Fibroblast of the aortic adventitia (primary cell): ENCODE data around the gene PIK3C2G. TPM values are rescaled to one million over a fixed set of nuclear protein-coding genes. Genes with fewer than 3 reads are reported as not detected.

Source experiments
- DNase-seq: peaks from one replicate; pipeline ENCODE4 v3.0.0-alpha.2; 2010; ENCODE audit warnings: low read depth
- H3K4me3 ChIP-seq: 2 replicates; pipeline ENCODE4 v1.5.1; 2011; ENCODE audit warnings: low read depth, mild to moderate bottlenecking, control low read depth, low read length, moderate library complexity
- total RNA-seq: library from RNA; depleted of rRNA; stranded (reverse); fragments of >200 nt; gene quantifications from 2 replicates; pipeline ENCODE4 v1.2.3, GENCODE V29; 2012; ENCODE audit warnings: low replicate concordance
- TF ChIP-seq, protein P1 (sequence below): IDR thresholded peaks from 2 replicates; pipeline ENCODE4 v1.5.1; 2011; ENCODE audit warnings: mild to moderate bottlenecking, low read length, control low read depth, inconsistent platforms; ENCODE audit not compliant: insufficient read depth

PIK3C2G gene
- total RNA-seq, 1 donor, result 0.09 TPM

DNA sequence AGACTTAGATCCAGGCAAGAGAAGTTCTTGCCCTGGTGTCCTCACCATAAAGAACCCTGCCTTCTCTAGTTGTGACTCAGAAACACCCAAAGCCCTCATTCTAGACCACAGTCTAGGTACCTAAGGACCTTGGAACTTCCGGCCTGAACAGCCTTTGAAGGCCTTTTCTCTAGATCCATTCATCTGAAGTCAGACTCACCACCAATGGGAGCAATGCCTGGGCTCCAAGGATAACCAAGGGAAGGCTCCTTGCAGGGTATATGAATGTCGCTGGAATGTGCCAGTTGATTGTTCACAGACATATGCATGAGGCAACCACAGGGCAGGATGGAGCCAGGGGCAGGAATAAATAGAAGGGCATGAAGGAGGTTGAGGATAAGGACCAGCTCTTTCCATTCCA is 390.2 kb downstream of the PIK3C2G start:
- no peak overlapping the region for H3K4me3 ChIP-seq
- TF ChIP-seq, protein P1, sequence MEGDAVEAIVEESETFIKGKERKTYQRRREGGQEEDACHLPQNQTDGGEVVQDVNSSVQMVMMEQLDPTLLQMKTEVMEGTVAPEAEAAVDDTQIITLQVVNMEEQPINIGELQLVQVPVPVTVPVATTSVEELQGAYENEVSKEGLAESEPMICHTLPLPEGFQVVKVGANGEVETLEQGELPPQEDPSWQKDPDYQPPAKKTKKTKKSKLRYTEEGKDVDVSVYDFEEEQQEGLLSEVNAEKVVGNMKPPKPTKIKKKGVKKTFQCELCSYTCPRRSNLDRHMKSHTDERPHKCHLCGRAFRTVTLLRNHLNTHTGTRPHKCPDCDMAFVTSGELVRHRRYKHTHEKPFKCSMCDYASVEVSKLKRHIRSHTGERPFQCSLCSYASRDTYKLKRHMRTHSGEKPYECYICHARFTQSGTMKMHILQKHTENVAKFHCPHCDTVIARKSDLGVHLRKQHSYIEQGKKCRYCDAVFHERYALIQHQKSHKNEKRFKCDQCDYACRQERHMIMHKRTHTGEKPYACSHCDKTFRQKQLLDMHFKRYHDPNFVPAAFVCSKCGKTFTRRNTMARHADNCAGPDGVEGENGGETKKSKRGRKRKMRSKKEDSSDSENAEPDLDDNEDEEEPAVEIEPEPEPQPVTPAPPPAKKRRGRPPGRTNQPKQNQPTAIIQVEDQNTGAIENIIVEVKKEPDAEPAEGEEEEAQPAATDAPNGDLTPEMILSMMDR, result no peak
- no peak for DNase-seq

DNA sequence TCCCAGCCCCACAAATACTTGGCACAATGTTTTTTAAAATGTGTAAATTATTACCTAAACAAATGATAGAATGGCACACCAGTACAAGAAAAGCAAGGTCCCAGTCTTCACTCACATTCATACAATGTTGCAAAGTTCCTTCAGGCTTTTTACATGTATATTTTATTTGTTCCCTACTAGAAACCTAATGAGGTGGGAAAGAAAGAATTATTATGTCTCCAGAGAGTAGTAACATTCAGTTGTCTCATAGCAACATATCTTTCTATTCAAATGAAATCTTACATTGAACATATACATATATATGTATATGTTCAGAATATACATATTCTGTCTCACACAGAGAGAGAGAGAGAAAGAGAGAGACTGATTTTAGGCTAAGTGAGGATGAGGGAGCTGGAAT is 391.3 kb downstream of the PIK3C2G start:
- DNase-seq, result no peak
- TF ChIP-seq, protein P1, result no peak
- H3K4me3 ChIP-seq, result no peak overlapping the region

DNA sequence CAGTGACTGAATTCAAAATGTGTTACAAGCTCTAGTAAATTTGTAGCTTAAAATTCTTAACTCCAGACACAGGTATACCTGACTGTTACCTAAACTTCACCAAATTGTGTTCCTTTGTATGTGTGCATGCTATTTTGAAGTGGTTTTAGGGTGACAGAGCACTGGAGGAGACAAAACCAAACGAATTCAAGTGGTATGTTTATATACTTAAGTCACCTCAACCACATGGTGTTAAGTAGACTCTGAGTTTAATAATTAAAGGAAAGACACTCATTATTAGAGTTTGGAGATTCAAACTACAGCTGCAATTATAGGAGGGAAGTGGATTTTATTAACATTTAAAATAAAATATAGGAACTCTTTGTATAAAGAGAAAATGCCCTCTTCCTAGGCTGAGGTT is 392.1 kb downstream of the PIK3C2G start:
- H3K4me3 ChIP-seq, result no peak overlapping the region
- DNase-seq, result no peak
- TF ChIP-seq, protein P1, result no peak

DNA sequence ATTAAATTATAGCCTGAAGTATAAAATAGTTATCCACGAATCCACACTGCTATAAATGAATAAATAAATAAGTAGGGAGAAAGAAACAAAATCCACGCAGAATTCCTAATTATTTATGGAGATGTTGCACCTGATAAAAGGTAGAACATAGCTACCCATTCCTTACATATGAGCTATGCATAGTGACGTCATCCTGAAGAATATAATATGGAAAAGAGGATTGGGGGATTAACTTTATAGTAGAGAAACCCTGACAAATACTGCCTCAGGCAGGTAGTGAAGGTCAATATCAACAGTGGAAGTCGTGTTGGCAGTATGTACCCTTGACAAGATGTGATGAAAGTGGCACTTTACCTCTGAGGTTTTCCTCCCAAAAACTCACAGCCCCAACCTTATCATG is 394.0 kb downstream of the PIK3C2G start:
- TF ChIP-seq, protein P1, result no peak
- no peak for DNase-seq

DNA sequence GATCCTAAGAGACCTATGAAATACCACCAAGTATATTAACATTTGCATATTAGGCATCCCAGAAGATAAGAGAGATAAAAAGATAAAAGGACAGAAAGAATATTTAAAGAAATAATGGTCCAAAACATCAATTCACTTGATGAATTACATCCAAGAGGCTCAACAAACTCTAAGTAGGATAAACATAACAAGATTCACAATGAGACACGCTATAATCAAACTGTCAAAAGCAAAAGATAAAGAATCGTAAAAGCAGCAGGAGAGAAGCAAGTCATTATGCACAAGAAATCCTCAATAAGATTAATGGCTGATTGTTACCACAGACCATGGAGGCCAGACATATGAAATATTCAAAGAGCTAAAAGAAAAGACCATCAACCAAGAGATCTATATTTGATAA is 396.9 kb downstream of the PIK3C2G start:
- H3K4me3 ChIP-seq, result no peak overlapping the region
- no peak for DNase-seq
- TF ChIP-seq, protein P1, result no peak

More for the DNA sequence above, 394.0 kb downstream of the PIK3C2G start:
- no peak overlapping the region for H3K4me3 ChIP-seq

DNA sequence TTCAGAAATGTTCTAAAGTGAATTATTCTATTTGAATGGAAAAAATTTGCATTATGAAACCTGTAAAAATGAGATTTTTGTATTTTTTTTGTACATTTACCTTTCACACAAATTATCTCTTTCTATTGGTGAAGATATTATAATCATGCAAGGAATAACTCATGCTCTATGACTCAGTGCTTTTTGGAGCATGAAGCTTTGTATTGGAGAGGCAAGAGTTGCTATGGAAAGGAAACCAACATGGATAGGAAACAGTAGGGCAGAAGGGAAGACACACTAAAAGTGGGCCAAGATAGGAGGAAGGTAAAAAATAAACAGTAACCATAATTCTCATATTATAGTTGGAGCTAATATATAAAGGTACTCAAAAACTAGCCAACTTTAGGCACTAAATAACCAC is 397.5 kb downstream of the PIK3C2G start:
- no peak for DNase-seq
- H3K4me3 ChIP-seq, result no peak overlapping the region
- TF ChIP-seq, protein P1, result no peak

DNA sequence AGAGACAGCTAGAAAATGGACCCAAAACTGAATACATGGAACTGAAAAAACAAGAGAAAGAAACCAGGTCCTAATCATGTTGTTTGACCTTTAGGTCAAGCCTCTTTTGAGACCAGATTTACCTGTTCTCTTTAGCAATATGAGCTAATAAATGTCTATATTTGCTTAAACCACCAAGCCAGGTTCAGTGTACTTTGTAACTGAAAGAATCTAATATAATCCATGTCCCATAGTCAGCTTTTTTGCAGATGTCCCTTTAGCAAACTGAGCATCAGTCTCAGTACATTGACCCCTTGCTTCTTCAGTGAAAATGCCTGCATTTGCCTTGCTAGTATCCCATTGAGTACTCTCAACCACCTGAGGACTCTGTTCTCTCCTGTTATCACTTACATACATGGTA is 414.8 kb downstream of the PIK3C2G start:
- TF ChIP-seq, protein P1, result no peak
- no peak for DNase-seq
- no peak overlapping the region for H3K4me3 ChIP-seq
